PC-9 (cell line): Measurements from ENCODE around the gene CT45A2. TPM values are rescaled to one million over a fixed set of nuclear protein-coding genes. Genes with fewer than 3 reads are reported as not detected.

ENCODE experiments used
- total RNA-seq: library from RNA; stranded (reverse); gene quantifications from 2 replicates; pipeline ENCODE4 v1.2.3, GENCODE V29; 2021

The CT45A2 gene
- total RNA-seq, 1 experiment from 2014 or later: not detected

Other genes starting within 250 kb of the CT45A2 start
- gene CT45A1, start 106.4 kb downstream of the CT45A2 start, total RNA-seq: not detected in 2 replicates
- not detected in 2 replicates for gene CT45A3, start 51.8 kb downstream of the CT45A2 start, total RNA-seq
- not detected in 2 replicates for gene CT45A5, start 34.5 kb downstream of the CT45A2 start, total RNA-seq
- not detected in 2 replicates for gene CT45A6, start 17.2 kb downstream of the CT45A2 start, total RNA-seq
- not detected in 2 replicates for gene CT45A7, start 17.3 kb upstream of the CT45A2 start, total RNA-seq
- gene CT45A8, start 34.5 kb upstream of the CT45A2 start, total RNA-seq: not detected in 2 replicates
- not detected in 2 replicates for gene CT45A9, start 51.8 kb upstream of the CT45A2 start, total RNA-seq
- gene CT45A10, start 73.4 kb upstream of the CT45A2 start, total RNA-seq: not detected in 2 replicates
- not detected in 2 replicates for gene SAGE1, start 73.7 kb upstream of the CT45A2 start, total RNA-seq
- gene MMGT1, start 154.0 kb upstream of the CT45A2 start, total RNA-seq: 23.7 and 26.2 TPM in 2 replicates
- 14.8 and 16.5 TPM in 2 replicates for gene SLC9A6, start 165.4 kb upstream of the CT45A2 start, total RNA-seq